H7 (cell line): Measurements from ENCODE around the gene MYADML2. TPM values are rescaled to one million over a fixed set of nuclear protein-coding genes. Genes with fewer than 3 reads are reported as not detected.
A peak's percentile ranks its signal among the peaks of the same experiment; 100 is the strongest.

ENCODE experiments used
- DNase-seq: peaks from one replicate; pipeline ENCODE4 v3.0.0; 2012
- H3K27me3 ChIP-seq: 2 replicates; pipeline ENCODE4 v1.6.0; 2011; ENCODE audit warnings: mild to moderate bottlenecking, low read length; ENCODE audit not compliant: control insufficient read depth, insufficient read depth
- H3K36me3 ChIP-seq: replicated peaks from 2 replicates; pipeline ENCODE4 v1.5.1; 2011; ENCODE audit warnings: low read length; ENCODE audit not compliant: control insufficient read depth, insufficient read depth
- H3K4me3 ChIP-seq: 2 replicates; pipeline ENCODE4 v1.5.1; 2011; ENCODE audit warnings: low read depth, mild to moderate bottlenecking, control low read depth, low read length, moderate library complexity; ENCODE audit not compliant: insufficient read depth
- total RNA-seq: library from RNA; depleted of rRNA; stranded (reverse); fragments of >200 nt; shearing (Covaris generic); gene quantifications from 2 replicates; pipeline ENCODE4 v1.2.3, GENCODE V29; 2014; rRNA removed

Gene MYADML2
- total RNA-seq, 1 experiment from 2014 or later, result 0.24 TPM

- peak; percentile 89 for DNase-seq
Measured at GRCh38 chr17:81902023-81902652, 44.9 kb downstream of the MYADML2 start, which contains the start of gene NPB. Gene NPB (plus strand): TSS chr17:81902238. CDS start chr17:81902278, 40 bp downstream.

GRCh38 chr17:81901167-81902022 is 45.6 kb downstream of the MYADML2 start:
- H3K36me3 ChIP-seq, result peaks cover 12% of the 10 kb centered on the region
- DNase-seq, result no peak
- H3K27me3 ChIP-seq, result peaks cover 16% of the 10 kb centered on the region
- H3K4me3 ChIP-seq, result peak overlapping the region; percentile 34; the same call in 1 of the 2 replicates

More at GRCh38 chr17:81902023-81902652, 44.9 kb downstream of the MYADML2 start, which contains the start of gene NPB:
- Histone ChIP-seq H3K36me3 (peaks cover 9% of the 10 kb centered on the region), H3K27me3 (peaks cover 16% of the 10 kb centered on the region), H3K4me3 (peak within 1 kb of the TSS; percentile 34)

GRCh38 chr17:81900181-81900820 is 46.7 kb downstream of the MYADML2 start:
- peaks cover 16% of the 10 kb centered on the region for H3K36me3 ChIP-seq
- H3K4me3 ChIP-seq, result no peak overlapping the region
- H3K27me3 ChIP-seq, result peaks cover 16% of the 10 kb centered on the region
- DNase-seq, result no peak

- H3K27me3 ChIP-seq, result peaks cover 16% of the 10 kb centered on the region
- H3K4me3 ChIP-seq, result no peak overlapping the region
- DNase-seq, result no peak
Measured at GRCh38 chr17:81899514-81900166, 47.4 kb downstream of the MYADML2 start.

GRCh38 chr17:81898885-81899284 is 48.1 kb downstream of the MYADML2 start:
- Histone ChIP-seq H3K27me3 (peaks cover 16% of the 10 kb centered on the region), H3K36me3 (peaks cover 21% of the 10 kb centered on the region), H3K4me3 (no peak overlapping the region)
- no peak for DNase-seq

More at GRCh38 chr17:81899514-81900166, 47.4 kb downstream of the MYADML2 start:
- peaks cover 18% of the 10 kb centered on the region for H3K36me3 ChIP-seq

- Histone ChIP-seq H3K36me3 (peaks cover 21% of the 10 kb centered on the region), H3K27me3 (peaks cover 16% of the 10 kb centered on the region), H3K4me3 (no peak overlapping the region)
- DNase-seq, result no peak
Measured at GRCh38 chr17:81898029-81898866, 48.8 kb downstream of the MYADML2 start.

- Histone ChIP-seq H3K36me3 (peaks cover 21% of the 10 kb centered on the region), H3K27me3 (no peaks in the 10 kb centered on the region), H3K4me3 (no peak overlapping the region)
- no peak for DNase-seq
Measured at GRCh38 chr17:81895400-81895799, 51.6 kb downstream of the MYADML2 start.

- Histone ChIP-seq H3K4me3 (peak overlapping the region; percentile 79), H3K36me3 (peaks cover 36% of the 10 kb centered on the region), H3K27me3 (no peaks in the 10 kb centered on the region)
- DNase-seq, result no peak
Measured at GRCh38 chr17:81891303-81891552, 55.8 kb downstream of the MYADML2 start.

- peak overlapping the region; percentile 79 for H3K4me3 ChIP-seq
- no peaks in the 10 kb centered on the region for H3K27me3 ChIP-seq
- DNase-seq, result peak; percentile 85
- peaks cover 40% of the 10 kb centered on the region for H3K36me3 ChIP-seq
Measured at GRCh38 chr17:81890447-81891302, 56.4 kb downstream of the MYADML2 start.

Other genes with a start within 250 kb of the MYADML2 start
- 32.3 and 35.9 TPM in 2 replicates for gene MRPL12, start 243.9 kb downstream of the MYADML2 start, total RNA-seq
- 50.6 and 56.7 TPM in 2 replicates for gene SLC25A10, start 234.9 kb downstream of the MYADML2 start, total RNA-seq
- gene GCGR, start 143.1 kb downstream of the MYADML2 start, total RNA-seq, result 0.07 and 0.11 TPM in 2 replicates
- 180 and 204 TPM in 2 replicates for gene MCRIP1, start 113.9 kb downstream of the MYADML2 start, total RNA-seq
- not detected in 2 replicates for gene PPP1R27, start 112.2 kb downstream of the MYADML2 start, total RNA-seq
- 421 and 528 TPM in 2 replicates for gene P4HB, start 86.7 kb downstream of the MYADML2 start, total RNA-seq
- gene ARHGDIA, start 75.9 kb downstream of the MYADML2 start, total RNA-seq, result 127 and 158 TPM in 2 replicates
- gene ALYREF, start 55.6 kb downstream of the MYADML2 start, total RNA-seq, result 195 and 271 TPM in 2 replicates
- 269 and 274 TPM in 2 replicates for gene ANAPC11, start 55.5 kb downstream of the MYADML2 start, total RNA-seq
- gene NPB, start 45.0 kb downstream of the MYADML2 start, total RNA-seq, result 0.85 and 0.94 TPM in 2 replicates
- gene PCYT2, start 35.8 kb downstream of the MYADML2 start, total RNA-seq, result 21.0 and 37.0 TPM in 2 replicates
- 19.0 and 21.4 TPM in 2 replicates for gene SIRT7, start 29.1 kb downstream of the MYADML2 start, total RNA-seq
- 27.0 and 31.7 TPM in 2 replicates for gene MAFG, start 19.5 kb downstream of the MYADML2 start, total RNA-seq
- gene PYCR1, start 9.9 kb downstream of the MYADML2 start, total RNA-seq, result 267 and 298 TPM in 2 replicates
- gene NOTUM, start 14.0 kb upstream of the MYADML2 start, total RNA-seq, result 2.0 and 2.3 TPM in 2 replicates
- gene ASPSCR1, start 30.4 kb upstream of the MYADML2 start, total RNA-seq, result 62.1 and 65.8 TPM in 2 replicates
- 171 and 247 TPM in 2 replicates for gene CENPX, start 75.6 kb upstream of the MYADML2 start, total RNA-seq
- gene LRRC45, start 76.1 kb upstream of the MYADML2 start, total RNA-seq, result 45.2 and 46.5 TPM in 2 replicates
- gene RAC3, start 84.4 kb upstream of the MYADML2 start, total RNA-seq, result 155 and 175 TPM in 2 replicates
- gene DCXR, start 90.5 kb upstream of the MYADML2 start, total RNA-seq, result 72.7 and 110 TPM in 2 replicates
- gene RFNG, start 104.6 kb upstream of the MYADML2 start, total RNA-seq, result 43.0 and 50.8 TPM in 2 replicates
- 205 and 248 TPM in 2 replicates for gene GPS1, start 104.7 kb upstream of the MYADML2 start, total RNA-seq
- gene DUS1L, start 118.6 kb upstream of the MYADML2 start, total RNA-seq, result 114 and 129 TPM in 2 replicates
- gene FASN, start 151.0 kb upstream of the MYADML2 start, total RNA-seq, result 201 and 257 TPM in 2 replicates